ENCODE data around the gene ACLY.
A peak's percentile ranks its signal among the peaks of the same experiment; 100 is the strongest.

ACLY gene

DNA sequence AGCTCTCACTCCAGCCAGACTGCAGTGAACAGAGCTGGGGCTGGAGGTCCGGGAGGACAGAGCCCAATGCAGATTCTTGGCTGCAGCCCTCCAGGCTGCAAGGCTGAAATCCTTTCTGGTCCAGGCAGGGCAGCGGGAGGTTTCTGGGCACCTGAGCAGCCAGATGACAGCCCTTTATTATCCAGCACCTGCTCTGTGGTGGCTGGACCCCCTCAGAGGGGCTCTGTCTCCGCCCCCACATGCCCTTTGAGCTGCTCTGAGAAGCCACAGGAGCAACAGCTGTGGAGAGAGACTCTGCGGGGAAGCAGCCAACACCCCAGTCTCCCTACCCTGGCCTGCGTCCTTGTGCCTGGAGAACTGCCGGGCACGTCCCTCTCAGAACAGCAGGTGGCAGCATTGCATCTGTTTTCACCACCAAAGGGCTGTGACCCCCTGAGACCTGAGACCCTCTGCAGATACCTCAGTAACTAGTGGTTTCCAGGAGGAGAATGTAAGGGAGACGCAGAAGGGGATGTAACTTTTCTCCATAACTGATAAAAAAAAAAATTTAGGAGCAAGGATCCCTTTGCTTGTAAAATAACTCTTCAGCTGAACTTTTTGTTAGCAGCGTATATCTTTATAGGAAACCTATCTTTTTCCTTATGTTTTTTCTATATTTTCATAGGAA lies 44.1 kb upstream of the ACLY start:
- DNase-seq (ENCODE audit: insufficient read length, low spot score) (peak; percentile 93), FAIRE-seq (no peak)
- TF ChIP-seq, protein P1, sequence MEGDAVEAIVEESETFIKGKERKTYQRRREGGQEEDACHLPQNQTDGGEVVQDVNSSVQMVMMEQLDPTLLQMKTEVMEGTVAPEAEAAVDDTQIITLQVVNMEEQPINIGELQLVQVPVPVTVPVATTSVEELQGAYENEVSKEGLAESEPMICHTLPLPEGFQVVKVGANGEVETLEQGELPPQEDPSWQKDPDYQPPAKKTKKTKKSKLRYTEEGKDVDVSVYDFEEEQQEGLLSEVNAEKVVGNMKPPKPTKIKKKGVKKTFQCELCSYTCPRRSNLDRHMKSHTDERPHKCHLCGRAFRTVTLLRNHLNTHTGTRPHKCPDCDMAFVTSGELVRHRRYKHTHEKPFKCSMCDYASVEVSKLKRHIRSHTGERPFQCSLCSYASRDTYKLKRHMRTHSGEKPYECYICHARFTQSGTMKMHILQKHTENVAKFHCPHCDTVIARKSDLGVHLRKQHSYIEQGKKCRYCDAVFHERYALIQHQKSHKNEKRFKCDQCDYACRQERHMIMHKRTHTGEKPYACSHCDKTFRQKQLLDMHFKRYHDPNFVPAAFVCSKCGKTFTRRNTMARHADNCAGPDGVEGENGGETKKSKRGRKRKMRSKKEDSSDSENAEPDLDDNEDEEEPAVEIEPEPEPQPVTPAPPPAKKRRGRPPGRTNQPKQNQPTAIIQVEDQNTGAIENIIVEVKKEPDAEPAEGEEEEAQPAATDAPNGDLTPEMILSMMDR (IDR thresholded peaks at IDR 0.05; ENCODE audit: insufficient read depth, missing control alignments) = peak; percentile 99

DNA sequence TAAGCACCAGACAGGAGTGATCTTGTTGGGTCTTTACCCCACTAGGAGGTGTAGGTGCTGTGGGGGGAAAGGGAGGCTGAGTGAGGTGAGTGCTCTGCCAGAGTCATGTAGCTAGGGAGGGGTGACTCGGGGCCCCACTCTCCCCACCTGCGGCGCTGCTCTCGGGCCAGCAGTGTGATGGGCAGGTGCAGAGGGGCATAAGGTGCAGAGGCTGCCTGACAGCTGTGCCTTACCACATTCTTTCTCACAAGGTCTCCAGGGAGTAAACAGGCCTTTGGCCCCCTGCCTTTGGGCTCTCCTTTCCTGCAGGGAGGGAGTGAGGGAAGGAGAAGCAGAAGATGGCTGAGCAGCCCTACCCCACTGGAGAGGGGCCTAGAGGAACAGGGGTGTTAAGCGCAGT lies 43.4 kb upstream of the ACLY start:
- TF ChIP-seq, protein P1 (IDR thresholded peaks at IDR 0.05; ENCODE audit: insufficient read depth, missing control alignments) = no peak
- DNase-seq (ENCODE audit: insufficient read length, low spot score) (peak; percentile 18), FAIRE-seq (no peak)

DNA sequence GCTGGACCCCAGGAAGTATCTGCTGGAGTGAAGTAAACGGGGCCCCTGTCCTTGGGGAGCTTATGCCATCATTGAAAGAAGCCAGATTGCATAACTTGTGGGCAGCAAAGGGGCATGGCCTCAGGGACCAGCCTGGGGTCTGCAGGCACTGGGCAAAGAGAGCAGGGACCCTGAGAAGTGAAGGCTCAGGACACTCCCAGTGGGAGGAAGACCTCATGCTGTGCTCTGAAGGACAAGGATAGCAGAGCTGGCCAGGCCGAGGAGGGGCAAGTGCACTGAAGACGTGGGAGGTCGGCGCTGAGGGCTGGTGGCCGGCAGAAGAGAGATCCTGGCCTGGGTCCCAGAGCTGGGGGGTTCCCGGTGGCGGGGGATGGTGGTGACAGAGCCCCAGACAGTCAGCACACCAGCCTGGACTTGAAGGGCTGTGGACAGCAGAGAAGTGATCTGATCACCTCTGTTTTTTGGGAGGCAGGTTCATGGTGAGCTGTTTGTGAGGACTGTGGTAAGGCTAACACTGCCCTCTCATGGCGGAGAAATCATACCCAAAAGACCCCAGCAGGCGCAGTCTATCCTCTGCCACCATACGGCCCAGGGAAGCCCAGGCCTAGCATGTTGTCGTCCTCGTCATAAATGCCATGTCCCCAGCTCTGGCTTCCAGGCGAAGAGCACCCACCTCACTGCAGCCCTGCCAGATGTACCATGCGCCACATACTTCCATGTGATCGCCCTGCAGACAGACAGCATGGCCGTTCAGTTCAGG lies 40.8 kb upstream of the ACLY start:
- TF ChIP-seq, protein P1 (IDR thresholded peaks at IDR 0.05; ENCODE audit: insufficient read depth, missing control alignments) = peak; percentile 78
- peak; percentile 57 for DNase-seq (ENCODE audit: insufficient read length, low spot score)
- no peak for FAIRE-seq

DNA sequence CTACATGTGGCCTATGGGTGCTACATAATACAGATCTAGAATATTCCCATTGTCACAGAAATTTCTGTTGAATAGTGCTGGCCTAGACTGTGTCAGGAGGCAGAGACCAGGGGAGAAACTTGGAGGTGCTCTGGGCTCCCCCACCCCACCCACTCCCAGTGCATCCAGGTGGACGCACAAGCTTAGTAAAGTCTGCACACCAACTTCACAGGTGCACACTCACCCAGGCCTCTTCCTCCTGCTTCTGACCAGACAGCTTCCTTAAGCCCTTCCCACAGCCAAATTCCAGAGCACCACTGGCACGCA lies 40.2 kb upstream of the ACLY start:
- FAIRE-seq (no peak), DNase-seq (ENCODE audit: insufficient read length, low spot score) (no peak)
- TF ChIP-seq, protein P1 (IDR thresholded peaks at IDR 0.05; ENCODE audit: insufficient read depth, missing control alignments) = no peak

DNA sequence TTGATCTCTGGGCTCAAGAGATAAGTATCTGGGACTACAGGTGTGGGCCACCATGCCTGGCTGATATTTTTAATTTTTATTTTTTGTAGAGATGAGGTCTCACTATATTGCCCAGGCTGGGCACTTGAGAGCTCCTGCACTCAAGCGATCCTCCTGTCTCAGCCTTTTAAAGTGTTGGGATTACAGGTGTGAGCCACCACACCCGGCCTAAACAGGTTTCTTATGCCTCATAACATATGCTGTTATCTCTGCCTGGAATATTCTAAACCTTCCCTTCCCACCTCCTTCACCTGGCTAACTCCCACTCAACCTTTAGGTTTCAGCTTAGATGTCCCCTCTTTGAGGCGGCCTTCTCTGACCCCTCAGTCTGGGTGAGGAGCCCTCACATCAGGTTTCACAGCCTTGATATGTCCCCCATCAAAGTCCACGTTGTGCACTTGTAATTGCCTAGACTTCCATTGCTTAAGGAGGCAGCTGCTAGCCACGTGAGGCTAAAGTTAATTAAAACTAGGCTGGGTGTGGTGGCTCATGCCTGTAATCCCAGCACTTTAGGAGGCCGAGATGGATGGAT lies 39.2 kb upstream of the ACLY start:
- FAIRE-seq (no peak), DNase-seq (ENCODE audit: insufficient read length, low spot score) (no peak)
- TF ChIP-seq, protein P1 (IDR thresholded peaks at IDR 0.05; ENCODE audit: insufficient read depth, missing control alignments) = no peak

DNA sequence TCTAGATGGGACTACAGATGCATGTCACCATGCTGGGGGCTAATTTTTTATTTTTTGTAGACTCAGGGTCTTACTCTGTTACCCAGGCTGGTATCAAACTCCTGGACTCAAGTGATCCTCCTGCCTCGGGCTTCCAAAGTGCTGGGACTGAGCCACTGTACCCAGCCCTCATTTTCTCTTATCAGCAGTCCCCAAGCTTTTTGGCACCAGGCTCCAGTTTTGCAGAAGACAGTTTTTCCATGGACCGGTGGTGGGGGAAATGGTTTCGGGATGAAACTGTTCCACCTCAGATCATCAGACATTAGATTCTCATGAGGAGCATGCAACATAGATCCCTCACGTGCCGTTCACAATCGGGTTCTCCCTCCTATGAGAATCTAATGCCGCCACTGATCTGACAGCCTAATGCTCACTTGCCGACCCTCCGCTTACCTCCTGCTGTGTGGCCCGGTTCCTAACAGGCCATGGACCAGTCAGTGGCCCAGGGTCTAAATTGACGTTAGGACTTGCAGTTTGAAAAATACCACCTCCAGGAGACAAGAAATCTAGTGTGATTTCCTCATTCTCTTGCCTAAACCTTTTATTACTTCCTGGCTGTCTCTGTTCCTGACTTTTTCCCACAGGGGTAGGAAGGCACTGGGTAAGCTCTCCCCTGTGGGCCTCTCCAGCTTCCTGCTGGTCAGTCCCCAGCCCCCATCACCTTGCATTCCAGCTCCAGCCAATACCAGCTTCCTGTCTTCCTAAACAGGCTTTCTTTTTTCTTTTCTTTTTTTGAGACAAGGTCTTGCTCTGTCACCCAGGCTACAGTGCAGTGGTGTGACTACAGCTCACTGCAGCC lies 38.5 kb upstream of the ACLY start:
- FAIRE-seq = no peak
- no peak for DNase-seq (ENCODE audit: insufficient read length, low spot score)
- TF ChIP-seq, protein P1 (IDR thresholded peaks at IDR 0.05; ENCODE audit: insufficient read depth, missing control alignments) = no peak

Measured in D721Med (cell line).